GM21717 (cell line): Measurements from ENCODE around the gene RAB11FIP5.
"Not testable (repeated sequence)": the region's sequence is repeated elsewhere in the genome, so short reads cannot be mapped to it uniquely, and the experiment has no call there.

Source experiments
- ATAC-seq: cut with Tn5 transposase; IDR thresholded peaks from one replicate; pipeline ENCODE4 v1.9.1; 2021; ENCODE audit warnings: mild to moderate bottlenecking, moderate library complexity; ENCODE audit not compliant: unreplicated experiment

RAB11FIP5 gene, protein sequence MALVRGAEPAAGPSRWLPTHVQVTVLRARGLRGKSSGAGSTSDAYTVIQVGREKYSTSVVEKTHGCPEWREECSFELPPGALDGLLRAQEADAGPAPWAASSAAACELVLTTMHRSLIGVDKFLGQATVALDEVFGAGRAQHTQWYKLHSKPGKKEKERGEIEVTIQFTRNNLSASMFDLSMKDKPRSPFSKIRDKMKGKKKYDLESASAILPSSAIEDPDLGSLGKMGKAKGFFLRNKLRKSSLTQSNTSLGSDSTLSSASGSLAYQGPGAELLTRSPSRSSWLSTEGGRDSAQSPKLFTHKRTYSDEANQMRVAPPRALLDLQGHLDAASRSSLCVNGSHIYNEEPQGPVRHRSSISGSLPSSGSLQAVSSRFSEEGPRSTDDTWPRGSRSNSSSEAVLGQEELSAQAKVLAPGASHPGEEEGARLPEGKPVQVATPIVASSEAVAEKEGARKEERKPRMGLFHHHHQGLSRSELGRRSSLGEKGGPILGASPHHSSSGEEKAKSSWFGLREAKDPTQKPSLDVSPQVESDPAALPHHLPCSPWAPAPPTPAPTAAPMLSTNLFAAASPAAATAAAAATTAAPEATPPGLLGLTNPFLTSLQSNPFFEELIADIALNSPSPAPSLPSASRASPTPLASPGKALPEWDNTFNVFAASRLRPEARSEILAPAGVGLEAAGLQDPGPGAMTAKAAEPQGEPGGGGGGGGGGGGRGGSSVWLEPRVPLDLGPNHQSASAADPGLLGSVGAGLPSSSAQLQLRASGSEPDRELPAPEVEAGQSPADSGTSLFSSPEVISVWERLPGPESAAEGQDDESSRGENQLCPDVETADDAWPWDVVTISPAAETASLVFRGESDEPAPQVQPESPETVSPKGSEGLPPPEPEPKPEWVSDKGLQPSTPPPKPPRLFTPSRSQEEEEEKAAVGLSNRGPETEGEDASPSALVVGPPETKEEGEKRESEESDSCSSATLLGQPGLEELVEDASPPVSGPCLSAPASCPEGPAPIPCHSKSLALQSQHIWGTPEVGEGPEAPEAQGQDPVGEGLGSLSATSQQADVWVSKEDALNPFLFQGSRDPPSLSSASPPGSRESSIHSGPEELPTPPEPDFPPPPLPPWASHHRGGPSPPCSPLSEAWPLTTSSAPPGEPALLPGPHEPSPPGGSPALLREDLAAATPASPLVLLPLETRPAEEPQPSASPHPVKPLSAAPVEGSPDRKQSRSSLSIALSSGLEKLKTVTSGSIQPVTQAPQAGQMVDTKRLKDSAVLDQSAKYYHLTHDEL (N-terminal part only)

DNA sequence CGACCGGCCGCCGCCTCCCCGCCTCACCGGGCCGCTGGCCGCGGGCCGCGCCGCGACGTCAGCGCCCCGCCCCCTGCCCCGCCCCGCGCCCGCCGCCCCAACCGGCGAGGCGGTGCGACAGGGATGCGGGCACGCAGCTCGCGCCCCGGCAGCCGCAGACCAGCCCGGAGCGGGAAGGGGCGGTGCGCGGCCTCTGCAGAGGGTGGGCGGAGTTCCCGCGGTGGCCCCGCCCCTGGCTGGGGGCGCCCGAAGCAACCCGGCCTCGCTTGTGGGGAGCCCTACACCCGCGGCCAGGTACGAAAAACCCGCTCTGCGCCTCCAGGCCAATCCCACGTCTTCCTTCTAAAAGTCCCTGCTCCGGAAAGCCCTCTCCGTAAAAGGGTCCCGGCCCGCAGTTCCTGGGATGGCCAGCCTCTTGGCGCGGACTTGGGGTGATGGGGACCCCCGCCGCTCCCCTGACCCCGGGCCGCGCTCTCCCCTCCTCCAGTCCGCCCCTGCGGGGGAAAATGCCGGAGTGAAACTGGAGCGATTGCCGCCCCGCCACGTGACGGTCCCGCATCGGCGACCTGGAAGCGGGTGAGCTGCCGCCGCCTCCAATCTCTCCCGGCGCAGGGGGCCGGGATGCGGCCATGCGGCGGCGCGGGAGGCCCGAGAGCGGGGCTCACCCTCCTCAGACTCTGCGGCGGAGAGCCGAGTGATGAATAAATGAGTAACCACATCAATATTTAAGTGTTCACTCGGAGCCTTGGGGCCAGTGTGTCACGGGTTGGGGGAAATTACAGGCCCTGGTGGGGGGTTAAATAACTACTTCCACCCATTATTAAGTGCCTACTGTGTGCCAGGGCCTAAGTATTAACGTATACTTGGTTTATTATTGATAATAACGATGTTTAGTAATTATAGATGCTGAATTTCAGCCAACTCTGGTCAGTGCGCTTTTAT lies at the start of gene RAB11FIP5:
TSS of gene RAB11FIP5 (minus strand) at position 36 of the 942 bp plus-strand sequence. CDS start 171 bp downstream, outside the sequence.
- ATAC-seq, result peak; percentile 64

DNA sequence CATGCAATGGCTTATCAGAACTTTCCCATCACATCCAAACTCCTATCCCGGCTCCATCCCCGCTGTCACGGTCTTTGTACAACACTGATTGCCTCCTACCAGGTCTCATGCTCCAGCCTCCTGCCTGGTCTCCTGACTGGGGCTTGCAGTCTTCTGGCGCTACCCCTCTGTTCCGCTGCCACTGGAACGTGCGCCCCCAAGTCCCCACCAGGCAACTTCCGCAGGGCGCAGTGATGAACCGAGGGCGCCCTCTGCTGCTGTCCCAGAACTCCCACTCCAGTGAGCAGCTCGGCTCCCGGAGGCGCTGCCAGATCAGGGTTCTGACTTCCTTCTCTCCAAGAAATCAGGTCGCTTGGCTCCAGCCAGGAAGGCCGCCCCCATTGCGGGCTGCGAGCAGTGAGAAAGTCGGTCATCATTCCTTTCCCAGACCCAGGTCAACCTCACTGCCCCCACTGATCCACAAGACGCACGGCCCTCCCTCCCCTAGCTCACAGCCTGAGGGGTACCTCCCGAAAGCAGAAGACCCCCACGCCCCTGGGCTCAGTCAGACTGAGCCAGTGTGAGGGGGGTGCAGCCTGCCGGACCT lies 43.9 kb upstream of the RAB11FIP5 start:
- ATAC-seq, result no peak

DNA sequence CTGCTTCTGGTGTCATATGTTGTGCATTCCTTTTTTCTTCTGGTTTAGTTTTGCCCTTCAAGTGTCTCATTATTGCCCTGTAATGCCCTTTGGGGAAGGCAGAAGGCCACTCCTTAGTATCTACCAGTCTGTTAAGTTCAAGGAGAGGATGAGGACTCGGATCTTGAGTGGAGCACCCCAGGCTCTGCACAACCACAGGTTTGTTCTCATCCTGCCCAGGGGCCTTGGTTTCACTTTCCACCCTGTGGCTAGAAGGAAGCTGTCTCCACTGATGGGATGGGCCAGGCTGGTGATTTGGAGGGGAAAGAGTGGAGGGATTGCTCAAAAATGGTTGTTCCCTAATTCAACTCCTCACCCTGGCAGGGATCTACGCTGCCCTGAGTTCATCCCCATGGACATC lies 30.2 kb upstream of the RAB11FIP5 start:
- no peak for ATAC-seq

DNA sequence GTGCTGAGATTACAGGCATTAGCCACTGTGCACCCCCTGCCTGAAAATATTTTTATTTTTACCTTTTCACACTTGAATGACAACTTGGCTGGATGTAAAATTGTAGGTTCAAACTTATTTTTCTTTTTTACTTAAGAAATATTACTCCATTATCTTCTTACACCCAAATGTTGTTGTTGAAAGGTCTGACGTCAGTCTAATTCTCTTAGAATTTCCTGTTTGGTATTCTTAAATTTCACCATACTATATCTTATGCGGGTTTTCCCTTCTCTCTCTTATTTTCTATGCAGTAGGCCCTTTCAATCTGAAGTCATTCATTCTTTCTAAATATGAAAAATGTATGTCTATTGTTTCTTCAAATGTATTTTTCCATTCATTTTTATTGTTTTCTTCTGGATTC lies 29.1 kb upstream of the RAB11FIP5 start:
- no peak for ATAC-seq

DNA sequence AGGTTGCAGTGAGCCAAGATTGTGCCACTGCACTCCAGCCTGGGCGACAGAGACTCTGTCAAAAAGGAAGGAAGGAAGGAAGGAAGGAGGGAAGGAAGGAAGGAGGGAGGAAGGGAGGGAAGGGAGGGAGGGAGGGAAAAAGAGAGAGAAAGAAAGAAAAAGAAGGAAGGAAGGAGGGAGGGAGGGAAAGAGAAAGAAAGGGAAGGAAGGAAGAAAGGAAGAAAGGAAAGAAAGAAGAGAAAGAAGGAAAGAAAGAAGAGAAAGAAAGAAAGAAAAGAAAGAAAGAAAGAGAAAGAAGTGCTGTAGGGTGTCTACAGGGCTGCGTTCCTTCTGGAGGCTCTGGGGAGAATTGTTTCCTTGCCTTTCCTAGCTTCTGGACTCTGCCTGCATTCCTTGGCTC lies 22.5 kb upstream of the RAB11FIP5 start:
- no peak for ATAC-seq

DNA sequence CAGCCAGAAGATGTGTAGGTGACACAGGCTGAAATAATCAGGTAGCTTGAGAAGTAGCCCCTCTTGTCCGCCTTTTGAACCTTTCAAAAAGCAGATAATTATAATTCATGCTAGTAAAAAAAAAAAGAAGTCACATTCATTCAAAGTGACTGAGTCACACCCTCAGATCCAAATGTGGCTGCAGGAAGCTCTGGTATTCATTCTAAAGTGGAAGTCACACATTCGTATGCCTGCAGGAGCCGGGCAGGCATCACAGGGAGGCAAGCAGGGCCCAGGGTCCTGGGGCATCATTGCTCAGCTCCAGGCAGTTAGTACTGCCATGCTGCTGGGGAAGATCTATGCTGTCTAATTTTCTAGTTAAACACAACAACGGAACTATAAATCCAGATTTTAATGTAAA lies 21.7 kb upstream of the RAB11FIP5 start:
- no peak for ATAC-seq

DNA sequence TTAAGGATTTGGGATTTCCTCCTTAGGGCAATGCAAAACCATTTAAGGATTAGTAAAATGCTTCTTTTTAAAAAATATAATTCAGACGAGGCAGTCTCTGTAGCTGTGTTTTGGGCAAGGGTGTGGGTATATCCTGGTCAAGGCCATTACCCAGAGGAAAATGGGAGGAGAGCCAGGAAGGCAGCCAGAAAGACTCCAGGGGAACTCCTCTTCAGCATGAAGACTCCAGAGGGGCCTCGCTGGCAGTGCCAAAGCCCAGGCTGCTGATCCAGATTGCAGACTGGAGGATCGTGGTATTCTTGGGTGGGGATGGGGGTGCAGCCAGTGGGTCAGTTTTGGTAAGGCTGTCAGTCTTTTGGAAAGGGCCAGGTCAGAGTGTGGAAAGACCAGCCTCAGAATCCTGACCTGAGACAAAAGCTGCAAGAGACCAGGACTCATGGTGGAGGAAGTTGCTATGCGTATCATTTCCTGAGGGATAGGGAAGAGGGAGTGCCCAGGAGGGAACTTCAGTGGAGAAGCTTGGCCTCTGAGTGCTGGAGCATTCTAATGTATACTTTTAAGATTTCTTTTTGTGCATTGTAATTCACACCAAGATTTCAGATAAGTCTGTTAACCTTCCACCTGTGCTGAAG lies 20.9 kb upstream of the RAB11FIP5 start:
- no peak for ATAC-seq

DNA sequence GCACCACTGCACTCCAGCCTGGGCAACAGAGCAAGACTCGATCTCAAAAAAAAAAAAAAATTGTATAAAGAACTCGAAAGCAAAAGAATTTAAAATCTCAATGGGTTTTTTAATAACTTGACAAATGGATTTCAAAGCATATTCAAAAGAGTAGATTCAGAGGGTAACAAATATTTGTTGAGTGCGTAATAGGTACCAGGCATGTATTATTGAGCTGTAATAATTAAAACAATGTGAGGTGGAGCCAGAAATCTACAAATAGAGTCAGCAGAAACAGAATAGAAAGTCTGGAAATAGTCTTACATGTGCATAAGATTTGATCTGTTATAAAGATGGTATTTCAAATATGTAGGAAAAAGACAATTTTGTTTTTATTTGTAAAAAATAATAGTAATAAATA lies 19.1 kb upstream of the RAB11FIP5 start:
- ATAC-seq, result no peak

DNA sequence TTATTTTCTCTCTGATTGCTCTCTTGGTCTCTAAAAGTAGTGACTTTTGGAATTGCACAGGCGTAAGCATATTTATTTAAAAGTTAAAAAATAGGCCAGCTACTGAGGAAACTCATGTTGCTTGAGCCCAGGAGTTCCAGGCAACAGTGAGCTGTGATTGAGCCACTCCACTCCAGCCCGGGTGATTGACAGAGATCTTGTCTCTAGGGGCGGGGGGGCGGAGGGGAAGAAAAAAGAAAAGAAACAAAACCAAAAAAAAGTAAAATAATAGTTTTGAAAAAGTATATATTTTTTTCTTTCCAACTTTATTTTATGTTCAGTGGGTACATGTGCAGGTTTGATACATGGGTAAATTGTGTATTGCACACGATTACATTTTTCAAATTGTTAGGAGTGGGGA lies 18.0 kb upstream of the RAB11FIP5 start:
- ATAC-seq, result no peak

DNA sequence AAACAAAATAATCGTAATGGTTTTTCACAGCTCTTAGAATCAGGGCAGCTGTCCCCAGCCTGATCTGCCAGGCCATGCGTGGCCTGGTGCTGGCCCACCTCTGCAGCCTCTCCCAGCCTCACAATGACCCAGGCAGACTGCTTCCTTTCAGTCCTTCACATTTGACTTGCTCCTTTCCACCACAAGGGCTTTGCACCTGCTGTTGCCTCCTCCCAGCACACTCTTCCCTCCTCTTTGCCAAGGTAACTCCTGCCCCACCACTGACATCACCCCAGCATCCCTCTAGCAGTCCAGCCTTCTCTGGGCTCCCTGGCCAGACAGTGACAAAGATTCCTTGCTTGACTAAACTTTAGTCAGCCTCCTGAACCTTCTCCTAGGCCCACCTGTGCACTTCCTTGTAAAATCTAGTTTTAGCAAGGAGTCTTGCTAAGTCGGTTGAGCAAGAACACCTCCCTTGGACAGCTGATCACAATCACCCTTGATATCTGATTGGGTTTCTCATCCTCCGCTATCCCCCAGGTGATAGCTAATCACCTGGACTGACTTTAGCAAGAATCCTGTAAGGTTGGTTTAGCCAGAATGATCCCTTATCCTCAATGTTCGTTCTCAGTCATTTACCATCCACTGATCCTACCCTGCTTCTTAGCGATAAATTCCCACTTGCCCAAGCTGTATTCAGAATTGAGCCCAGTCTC lies 16.2 kb upstream of the RAB11FIP5 start:
- ATAC-seq, result no peak

DNA sequence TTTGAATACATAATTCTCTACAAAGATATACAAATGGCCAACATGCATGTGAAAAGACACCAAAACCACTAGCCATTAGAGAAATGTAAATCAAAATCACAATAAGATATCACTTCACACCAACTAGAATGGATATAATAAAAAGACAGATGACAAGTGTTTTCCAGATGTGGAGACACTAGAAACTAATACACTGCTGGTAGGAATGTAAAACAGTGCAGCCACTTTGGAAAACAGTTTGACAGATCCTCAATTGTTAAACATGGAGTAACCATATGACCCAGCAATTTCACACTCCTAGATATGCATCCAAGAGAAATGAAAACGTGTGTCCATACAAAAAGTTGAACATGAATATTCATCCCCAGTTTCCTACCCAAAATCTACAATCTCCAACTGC lies 9.8 kb upstream of the RAB11FIP5 start:
- no peak for ATAC-seq

DNA sequence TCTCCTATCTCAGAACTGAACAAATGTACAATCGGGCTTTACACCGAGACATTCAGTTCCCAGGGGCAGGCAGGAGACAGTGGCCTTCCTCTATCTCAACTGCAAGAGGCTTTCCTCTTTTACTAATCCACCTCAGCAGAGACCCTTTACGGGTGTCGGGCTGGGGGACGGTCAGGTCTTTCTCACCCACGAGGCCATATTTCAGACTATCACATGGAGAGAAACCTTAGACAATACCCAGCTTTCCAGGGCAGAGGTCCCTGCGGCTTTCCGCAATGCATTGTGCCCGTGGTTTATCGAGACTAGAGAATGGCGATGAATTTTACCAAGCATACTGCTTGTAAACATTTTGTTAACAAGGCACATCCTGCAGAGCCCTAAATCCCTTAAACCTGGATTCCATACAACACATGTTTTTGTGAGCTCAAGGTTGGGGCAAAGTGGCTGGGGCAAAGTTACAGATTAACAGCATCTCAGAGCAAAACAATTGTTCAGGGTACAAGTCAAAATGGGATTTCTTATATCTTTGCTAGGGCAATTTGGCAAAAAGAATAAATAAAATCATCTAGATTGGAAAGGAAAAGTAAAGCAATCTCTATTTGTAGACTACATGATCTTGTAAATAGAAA lies 7.0 kb upstream of the RAB11FIP5 start:
- ATAC-seq, result not testable (repeated sequence)

DNA sequence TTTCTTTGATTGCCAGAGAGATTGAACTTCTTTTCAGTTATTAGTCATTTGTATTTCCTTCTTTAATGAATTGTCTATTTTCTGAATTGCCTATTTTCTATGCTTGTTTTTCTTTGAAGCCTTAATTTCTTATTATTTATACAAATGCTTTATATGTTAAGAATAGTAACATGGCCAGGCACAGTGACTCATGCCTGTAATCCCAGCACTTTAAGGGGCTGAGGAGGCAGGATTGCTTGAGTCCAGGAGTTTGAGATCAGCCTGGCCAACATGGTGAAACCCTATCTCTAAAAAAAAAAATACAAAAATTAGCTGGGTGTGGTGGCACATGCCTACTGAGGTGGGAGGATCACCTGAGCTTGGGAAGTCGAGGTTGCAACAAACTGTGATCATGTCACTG lies 4.7 kb upstream of the RAB11FIP5 start:
- no peak for ATAC-seq

DNA sequence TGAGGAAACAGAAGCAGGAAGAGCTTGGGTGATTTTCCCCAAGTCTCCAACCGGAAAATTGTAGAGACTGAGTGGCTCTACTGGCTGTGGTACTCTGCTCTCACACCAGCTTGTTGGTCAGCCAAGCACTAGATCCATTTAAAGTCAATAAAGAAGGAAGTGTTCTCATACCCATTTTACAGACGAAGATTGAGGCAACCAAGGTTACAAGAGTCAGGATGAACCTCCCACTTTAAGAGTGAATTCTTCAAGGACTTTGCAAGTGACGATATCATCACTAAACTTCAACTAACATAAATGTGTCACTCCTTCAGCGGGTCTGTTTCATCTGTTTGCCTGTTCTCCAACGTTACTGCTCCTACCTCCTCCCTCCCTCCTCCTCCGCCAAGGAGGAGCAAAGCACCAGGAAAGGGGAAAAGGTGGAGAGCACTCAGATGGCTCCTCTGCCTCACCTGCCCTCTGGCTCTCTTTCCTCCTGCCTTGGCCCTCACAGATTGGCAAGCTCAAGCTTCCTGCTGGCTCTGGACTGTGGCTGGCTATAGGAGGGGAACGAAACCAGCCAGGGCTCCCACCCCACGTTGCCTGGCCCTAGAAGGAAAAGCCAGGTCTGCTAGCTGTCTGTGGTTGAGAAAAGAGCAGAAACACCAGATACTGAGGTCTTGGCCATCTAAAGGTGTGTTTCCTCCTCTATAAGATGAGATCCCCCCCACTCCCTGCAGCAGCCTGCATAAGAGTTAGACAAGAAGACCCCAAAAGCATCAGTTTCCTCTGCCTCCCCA lies 3.6 kb upstream of the RAB11FIP5 start:
- ATAC-seq, result no peak

DNA sequence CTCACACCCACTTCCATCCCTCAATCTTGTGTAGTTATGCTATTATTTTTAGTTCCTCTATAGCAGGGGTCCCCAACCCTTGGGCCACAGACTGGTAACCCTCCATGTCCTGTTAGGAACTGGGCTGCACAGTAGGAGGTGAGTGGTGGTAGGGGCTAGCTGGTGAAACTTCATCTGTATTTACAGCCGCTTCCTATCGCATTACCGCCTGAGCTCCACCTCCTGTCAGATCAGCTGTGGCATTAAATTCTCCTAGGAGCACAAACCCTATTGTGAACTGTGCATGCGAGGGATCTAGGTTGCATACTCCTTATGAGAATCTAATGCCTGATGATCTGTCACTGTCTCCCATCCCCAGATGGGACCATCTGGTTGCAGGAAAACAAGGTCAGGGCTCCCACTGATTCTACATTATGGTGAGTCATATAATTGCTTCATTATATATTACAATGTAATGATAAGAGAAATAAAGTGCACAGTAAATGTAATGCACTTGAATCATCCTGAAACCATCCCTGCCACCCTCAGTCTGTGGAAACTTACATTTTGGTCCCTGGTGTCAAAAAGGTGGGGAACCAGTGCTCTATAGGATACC lies 1.6 kb upstream of the RAB11FIP5 start:
- ATAC-seq, result no peak

DNA sequence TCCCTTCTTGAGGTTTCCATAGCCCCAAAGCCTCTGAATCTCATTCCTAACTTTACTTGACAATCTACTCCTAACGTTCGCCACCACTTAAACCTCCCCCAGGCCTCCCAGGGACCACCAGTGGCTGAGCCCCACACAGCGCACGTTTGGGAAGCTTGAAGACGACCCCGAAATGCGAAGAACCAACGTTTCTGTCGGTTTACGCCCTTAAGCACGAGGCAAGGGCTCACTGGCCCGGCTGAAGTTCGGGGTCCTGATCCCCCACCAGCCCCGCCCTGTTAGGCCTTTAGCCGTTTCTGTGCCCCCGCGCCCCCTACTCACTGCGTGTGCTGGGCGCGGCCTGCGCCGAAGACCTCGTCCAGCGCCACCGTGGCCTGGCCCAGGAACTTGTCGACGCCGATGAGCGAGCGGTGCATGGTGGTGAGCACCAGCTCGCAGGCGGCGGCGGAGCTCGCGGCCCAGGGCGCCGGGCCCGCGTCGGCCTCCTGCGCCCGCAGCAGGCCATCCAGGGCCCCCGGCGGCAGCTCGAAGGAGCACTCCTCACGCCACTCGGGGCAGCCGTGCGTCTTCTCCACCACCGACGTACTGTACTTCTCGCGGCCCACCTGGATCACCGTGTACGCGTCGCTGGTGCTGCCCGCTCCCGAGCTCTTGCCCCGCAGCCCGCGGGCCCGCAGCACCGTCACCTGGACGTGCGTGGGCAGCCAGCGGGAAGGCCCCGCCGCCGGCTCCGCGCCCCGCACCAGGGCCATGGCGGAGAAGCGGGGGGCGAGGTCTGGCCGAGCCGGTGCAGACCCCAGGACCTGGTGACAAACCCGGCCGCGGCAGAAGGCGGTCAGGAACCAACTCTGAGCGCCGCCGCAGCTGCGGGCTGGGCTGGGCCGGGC lies 479 bp downstream of the RAB11FIP5 start:
- peak; percentile 8 for ATAC-seq
